Ascending aorta (tissue), 2 donors: Measurements from ENCODE around the gene COL9A3. TPM values are rescaled to one million over a fixed set of nuclear protein-coding genes. Genes with fewer than 3 reads are reported as not detected.
A peak's percentile ranks its signal among the peaks of the same experiment; 100 is the strongest.

ENCODE experiments used
- DNase-seq, 2 donors: peaks; one replicate each; pipeline ENCODE4 v3.0.0-alpha.2; 2019; ENCODE audit warnings: low spot score in 2 of 2
- H3K27ac ChIP-seq, 2 donors: fragments of 200-600 bp; sonication (generic); one replicate each; pipeline ENCODE4 v1.5.1; 2016 to 2017; ENCODE audit warnings: mild to moderate bottlenecking in 1 of 2
- H3K27me3 ChIP-seq: fragments of 200-600 bp; sonication (generic); one replicate; pipeline ENCODE4 v1.5.1; 2017
- H3K36me3 ChIP-seq, 2 donors: fragments of 200-600 bp; sonication (generic); one replicate each; pipeline ENCODE4 v1.5.1; 2016
- H3K4me1 ChIP-seq, 2 donors: fragments of 200-600 bp; sonication (generic); one replicate each; pipeline ENCODE4 v1.5.1; 2016 to 2017; ENCODE audit warnings: mild to moderate bottlenecking in 1 of 2
- H3K4me3 ChIP-seq, 2 donors: fragments of 200-600 bp; sonication (generic); one replicate each; pipeline ENCODE4 v1.5.1; 2016 to 2017; ENCODE audit warnings: mild to moderate bottlenecking in 1 of 2
- H3K9me3 ChIP-seq, 2 donors: fragments of 200-600 bp; sonication (generic); one replicate each; pipeline ENCODE4 v1.5.1; 2016
- CTCF ChIP-seq, 3 experiments: fragments of 200-600 bp in 2 of 3; fragments of 450-650 bp in 1 of 3; sonication (generic) in 2 of 3; IDR thresholded peaks; one replicate each; pipeline ENCODE4 v1.5.1; 2016 to 2019; ENCODE audit warnings: antibody characterized with exemption in 3 of 3, mild to moderate bottlenecking in 1 of 3, moderate library complexity in 1 of 3
- intact Hi-C: fragments of 100-400 bp; cut with DNase I; formaldehyde crosslinking; loops from one replicate; pipeline ENCODE4 v1.15.1; 2023
- total RNA-seq: library from RNA; depleted of rRNA; stranded (reverse); fragments of >200 nt; gene quantifications from one replicate; pipeline ENCODE4 v1.1.0, GENCODE V29; 2016

Gene COL9A3
- total RNA-seq, 1 donor from 2014 or later = 13.8 TPM

- no peak for DNase-seq
- H3K27me3 ChIP-seq = no peaks in the 10 kb centered on the region
- no peak overlapping the region for H3K4me3 ChIP-seq
- no peaks in the 10 kb centered on the region for H3K36me3 ChIP-seq
- no peaks in the 10 kb centered on the region for H3K9me3 ChIP-seq
- no peak for TF ChIP-seq CTCF (IDR thresholded peaks at IDR 0.05)
- intact Hi-C loops = no loop called here
- H3K27ac ChIP-seq = no peak overlapping the region
- H3K4me1 ChIP-seq = no peaks in the 10 kb centered on the region
These were observed 13.4 kb downstream of the COL9A3 start for GRCh38 chr20:62830251-62830650.

GRCh38 chr20:62830821-62831220 lies 14.0 kb downstream of the COL9A3 start:
- DNase-seq = no peak
- H3K27ac ChIP-seq = no peak overlapping the region
- H3K4me3 ChIP-seq = no peak overlapping the region
- no peaks in the 10 kb centered on the region for H3K27me3 ChIP-seq
- no peaks in the 10 kb centered on the region for H3K9me3 ChIP-seq
- intact Hi-C loops = no loop called here
- no peak for TF ChIP-seq CTCF (IDR thresholded peaks at IDR 0.05)
- H3K4me1 ChIP-seq = no peaks in the 10 kb centered on the region
- H3K36me3 ChIP-seq = no peaks in the 10 kb centered on the region

- no peaks in the 10 kb centered on the region for H3K27me3 ChIP-seq
- H3K4me1 ChIP-seq = no peaks in the 10 kb centered on the region
- TF ChIP-seq CTCF (IDR thresholded peaks at IDR 0.05) = no peak
- H3K4me3 ChIP-seq = no peak overlapping the region
- intact Hi-C loops = no loop called here
- no peaks in the 10 kb centered on the region for H3K36me3 ChIP-seq
- no peaks in the 10 kb centered on the region for H3K9me3 ChIP-seq
- DNase-seq = peak in 1 of 2 donors; percentile 57
- no peak overlapping the region for H3K27ac ChIP-seq
These were observed 14.5 kb downstream of the COL9A3 start for GRCh38 chr20:62831361-62831788.

GRCh38 chr20:62831854-62832211 lies 15.0 kb downstream of the COL9A3 start:
- Histone ChIP-seq H3K27ac (no peak overlapping the region), H3K9me3 (no peaks in the 10 kb centered on the region), H3K36me3 (no peaks in the 10 kb centered on the region), H3K27me3 (no peaks in the 10 kb centered on the region), H3K4me3 (no peak overlapping the region), H3K4me1 (no peaks in the 10 kb centered on the region)
- intact Hi-C loops = no loop called here
- no peak for DNase-seq
- no peak for TF ChIP-seq CTCF (IDR thresholded peaks at IDR 0.05)

DNA sequence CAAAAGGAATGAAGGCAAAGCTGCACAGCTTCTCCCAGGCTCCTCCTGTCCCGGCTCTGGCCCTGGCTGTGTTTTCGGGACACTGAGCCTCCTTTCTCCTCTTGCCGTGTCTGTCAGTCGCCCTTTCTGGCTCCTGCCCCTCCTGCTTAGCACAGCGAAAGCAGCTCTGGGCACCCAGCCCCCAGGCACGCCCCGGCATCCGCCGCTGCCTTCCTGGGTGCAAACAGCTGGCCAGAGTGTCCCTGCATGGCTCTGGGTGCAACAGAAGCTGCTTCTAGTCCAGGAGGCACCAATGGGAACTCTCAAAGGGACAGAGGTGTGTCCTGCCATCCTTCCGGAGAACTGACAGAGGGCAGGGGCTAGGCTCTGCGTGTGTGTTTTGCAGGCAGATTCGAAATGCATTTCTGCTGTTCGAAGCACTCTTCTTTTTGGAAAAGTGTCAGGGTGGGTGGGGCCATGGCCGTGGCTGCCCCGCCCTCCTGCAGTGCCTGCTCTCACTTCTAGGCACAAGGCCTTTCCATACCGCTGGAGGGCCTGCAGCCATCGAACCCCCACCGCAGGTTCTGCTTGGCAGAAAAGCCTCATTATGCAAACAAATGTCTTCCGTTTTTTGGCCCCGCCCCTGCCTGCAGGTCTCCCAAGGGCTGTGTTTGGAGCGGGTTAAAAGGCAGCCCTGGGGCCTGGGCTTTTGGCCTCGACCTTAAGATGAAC lies 15.5 kb downstream of the COL9A3 start:
- no peak overlapping the region for H3K27ac ChIP-seq
- intact Hi-C loops = no loop called here
- H3K27me3 ChIP-seq = no peaks in the 10 kb centered on the region
- H3K4me3 ChIP-seq = no peak overlapping the region
- TF ChIP-seq CTCF (IDR thresholded peaks at IDR 0.05) = no peak
- no peak for DNase-seq
- no peaks in the 10 kb centered on the region for H3K9me3 ChIP-seq
- no peaks in the 10 kb centered on the region for H3K4me1 ChIP-seq
- H3K36me3 ChIP-seq = no peaks in the 10 kb centered on the region

- no peak overlapping the region for H3K4me3 ChIP-seq
- H3K9me3 ChIP-seq = no peaks in the 10 kb centered on the region
- TF ChIP-seq CTCF (IDR thresholded peaks at IDR 0.05) = no peak
- H3K27ac ChIP-seq = no peak overlapping the region
- no peak for DNase-seq
- H3K4me1 ChIP-seq = no peaks in the 10 kb centered on the region
- intact Hi-C loops = no loop called here
- H3K36me3 ChIP-seq = no peaks in the 10 kb centered on the region
- no peaks in the 10 kb centered on the region for H3K27me3 ChIP-seq
These were observed 16.1 kb downstream of the COL9A3 start for GRCh38 chr20:62832951-62833391.
